MM.1S (cell line): ENCODE measurements around the gene TMEM132E.
A peak's percentile ranks its signal among the peaks of the same experiment; 100 is the strongest.

Experiments
- DNase-seq: peaks from one replicate; pipeline ENCODE4 v3.0.0-alpha.2; 2015
- H2AFZ ChIP-seq: fragments of 300-600 bp; sonication (generic); 2 replicates; pipeline ENCODE4 v1.6.0; 2016; ENCODE audit warnings: antibody characterized with exemption, low read length
- H3F3A ChIP-seq: fragments of 300-600 bp; sonication (generic); 2 replicates; pipeline ENCODE4 v1.6.1; 2016; ENCODE audit warnings: mild to moderate bottlenecking, antibody characterized with exemption, low read length, moderate library complexity, mixed read lengths; ENCODE audit not compliant: insufficient read depth
- H3K27ac ChIP-seq: fragments of 300-600 bp; sonication (generic); 2 replicates; pipeline ENCODE4 v1.5.1; 2016; ENCODE audit warnings: mild to moderate bottlenecking, low read length
- H3K27me3 ChIP-seq: fragments of 300-600 bp; sonication (generic); replicated peaks from 2 replicates; pipeline ENCODE4 v1.6.0; 2016; ENCODE audit warnings: low read length; ENCODE audit not compliant: insufficient read depth
- H3K36me3 ChIP-seq: fragments of 300-600 bp; sonication (generic); replicated peaks from 2 replicates; pipeline ENCODE4 v1.6.1; 2016; ENCODE audit warnings: mild to moderate bottlenecking, low read length, mixed read lengths; ENCODE audit not compliant: insufficient read depth
- H3K4me1 ChIP-seq: fragments of 300-600 bp; sonication (generic); 2 replicates; pipeline ENCODE4 v1.6.1; 2016; ENCODE audit warnings: low read length, mixed read lengths
- H3K4me2 ChIP-seq: fragments of 300-600 bp; sonication (generic); 2 replicates; pipeline ENCODE4 v1.6.0; 2016; ENCODE audit warnings: low read depth, low read length
- H3K4me3 ChIP-seq: fragments of 300-600 bp; sonication (generic); 2 replicates; pipeline ENCODE4 v1.5.1; 2016; ENCODE audit warnings: low read length, mixed read lengths
- H3K79me2 ChIP-seq: fragments of 300-600 bp; sonication (generic); 2 replicates; pipeline ENCODE4 v1.6.1; 2016; ENCODE audit warnings: mixed run types, low read length, mixed read lengths
- H3K9ac ChIP-seq: fragments of 300-600 bp; sonication (generic); 2 replicates; pipeline ENCODE4 v1.6.1; 2016; ENCODE audit warnings: low read length, mixed read lengths
- H3K9me2 ChIP-seq: fragments of 300-600 bp; sonication (generic); replicated peaks from 2 replicates; pipeline ENCODE4 v1.6.1; 2016; ENCODE audit warnings: mild to moderate bottlenecking, low read length, mixed read lengths; ENCODE audit not compliant: insufficient read depth
- H3K9me3 ChIP-seq: fragments of 300-600 bp; sonication (generic); replicated peaks from 2 replicates; pipeline ENCODE4 v1.6.1; 2016; ENCODE audit warnings: mild to moderate bottlenecking, low read length, mixed read lengths; ENCODE audit not compliant: insufficient read depth
- H4K20me1 ChIP-seq: fragments of 300-600 bp; sonication (generic); 2 replicates; pipeline ENCODE4 v1.6.1; 2016; ENCODE audit warnings: mild to moderate bottlenecking, low read length, moderate library complexity, mixed read lengths; ENCODE audit not compliant: insufficient read depth
- CTCF ChIP-seq: fragments of 300-600 bp; sonication (generic); IDR thresholded peaks from 2 replicates; pipeline ENCODE4 v1.5.1; 2016; ENCODE audit warnings: antibody characterized with exemption, low read length, mixed read lengths
- EZH2 ChIP-seq: fragments of 300-600 bp; sonication (generic); optimal IDR thresholded peaks from 2 replicates; pipeline ENCODE3; 2017; ENCODE audit warnings: low read depth, mild to moderate bottlenecking, antibody characterized with exemption, low read length, mixed read lengths
- EZH2phosphoT487 ChIP-seq: fragments of 300-600 bp; sonication (generic); IDR thresholded peaks from 2 replicates; pipeline ENCODE4 v1.6.1; 2018; ENCODE audit warnings: antibody characterized with exemption, low read length

Gene TMEM132E

GRCh38 chr17:34635876-34636275 is 56.5 kb downstream of the TMEM132E start:
- no peak for TF ChIP-seq EZH2
- TF ChIP-seq CTCF: no peak
- no peak for TF ChIP-seq EZH2phosphoT487
- H3K27me3 ChIP-seq: peaks cover 22% of the 10 kb centered on the region

GRCh38 chr17:34637041-34637547 is 57.7 kb downstream of the TMEM132E start:
- H3F3A ChIP-seq: no peaks in the 10 kb centered on the region
- H3K9ac ChIP-seq: no peak overlapping the region
- H3K36me3 ChIP-seq: no peaks in the 10 kb centered on the region
- peaks cover 17% of the 10 kb centered on the region for H3K4me1 ChIP-seq
- H4K20me1 ChIP-seq: no peaks in the 10 kb centered on the region
- no peaks in the 10 kb centered on the region for H3K9me3 ChIP-seq
- no peak overlapping the region for H3K4me3 ChIP-seq
- no peak for TF ChIP-seq EZH2
- TF ChIP-seq EZH2phosphoT487: no peak
- TF ChIP-seq CTCF: no peak
- H3K79me2 ChIP-seq: no peaks in the 10 kb centered on the region
- H3K9me2 ChIP-seq: no peaks in the 10 kb centered on the region
- H2AFZ ChIP-seq: no peak overlapping the region
- H3K27me3 ChIP-seq: peaks cover 32% of the 10 kb centered on the region
- DNase-seq: no peak
- no peak overlapping the region for H3K27ac ChIP-seq
- no peak overlapping the region for H3K4me2 ChIP-seq

More at GRCh38 chr17:34635876-34636275, 56.5 kb downstream of the TMEM132E start:
- Histone ChIP-seq H3F3A (no peaks in the 10 kb centered on the region), H3K79me2 (no peaks in the 10 kb centered on the region), H4K20me1 (no peaks in the 10 kb centered on the region), H3K36me3 (no peaks in the 10 kb centered on the region), H3K9ac (no peak overlapping the region), H3K27ac (no peak overlapping the region), H3K9me2 (no peaks in the 10 kb centered on the region), H3K9me3 (no peaks in the 10 kb centered on the region), H3K4me2 (no peak overlapping the region), H2AFZ (no peak overlapping the region), H3K4me3 (no peak overlapping the region), H3K4me1 (peaks cover 17% of the 10 kb centered on the region)
- no peak for DNase-seq

GRCh38 chr17:34637548-34638525 is 58.5 kb downstream of the TMEM132E start:
- no peaks in the 10 kb centered on the region for H3K36me3 ChIP-seq
- peak overlapping the region; percentile 34; the same call in 1 of the 2 replicates for H3K9ac ChIP-seq
- peaks cover 32% of the 10 kb centered on the region for H3K27me3 ChIP-seq
- no peaks in the 10 kb centered on the region for H3K9me2 ChIP-seq
- no peaks in the 10 kb centered on the region for H3F3A ChIP-seq
- H3K4me1 ChIP-seq: peaks cover 17% of the 10 kb centered on the region
- H3K9me3 ChIP-seq: no peaks in the 10 kb centered on the region
- peak overlapping the region; percentile 62 for H3K4me3 ChIP-seq
- no peaks in the 10 kb centered on the region for H4K20me1 ChIP-seq
- H3K4me2 ChIP-seq: peak overlapping the region; percentile 89
- TF ChIP-seq CTCF: peak; percentile 91
- TF ChIP-seq EZH2: no peak
- no peak for TF ChIP-seq EZH2phosphoT487
- H2AFZ ChIP-seq: peak overlapping the region; percentile 89
- H3K27ac ChIP-seq: no peak overlapping the region
- no peaks in the 10 kb centered on the region for H3K79me2 ChIP-seq
- DNase-seq: peak; percentile 81
